Measurements from ENCODE around the gene PIGO.

PIGO gene

GRCh38 chr9:35096035-35096849 is at the start of gene PIGO:
PIGO (minus strand) TSS chr9:35096591; CDS start chr9:35095565, 1,026 bp downstream.
- peak; percentile 92 for DNase-seq (ENCODE audit: low spot score)

- no peak for DNase-seq (ENCODE audit: low spot score)
These were observed 45.6 kb upstream of the PIGO start for GRCh38 chr9:35142037-35142436.

GRCh38 chr9:35140093-35140492 is 43.7 kb upstream of the PIGO start:
- no peak for DNase-seq (ENCODE audit: low spot score)

- DNase-seq (ENCODE audit: low spot score) = no peak
These were observed 40.5 kb upstream of the PIGO start for GRCh38 chr9:35136866-35137265.

- no peak for DNase-seq (ENCODE audit: low spot score)
These were observed 39.6 kb upstream of the PIGO start for GRCh38 chr9:35135988-35136387.

- DNase-seq (ENCODE audit: low spot score) = no peak
These were observed 38.5 kb upstream of the PIGO start for GRCh38 chr9:35134920-35135319.

- peak; percentile 89 for DNase-seq (ENCODE audit: low spot score)
These were observed 20.6 kb upstream of the PIGO start for GRCh38 chr9:35116898-35117551.

GRCh38 chr9:35116539-35116897 is 20.1 kb upstream of the PIGO start:
- DNase-seq (ENCODE audit: low spot score) = no peak

- peak; percentile 95 for DNase-seq (ENCODE audit: low spot score)
These were observed 19.5 kb upstream of the PIGO start, which contains the start of gene ATOSB for GRCh38 chr9:35115680-35116538. ATOSB (minus strand) TSS chr9:35115862; CDS start chr9:35108274, 7,588 bp downstream.

- DNase-seq (ENCODE audit: low spot score) = peak; percentile 52
These were observed 18.6 kb upstream of the PIGO start for GRCh38 chr9:35114840-35115628.

GRCh38 chr9:35114113-35114839 is 17.9 kb upstream of the PIGO start:
- peak; percentile 93 for DNase-seq (ENCODE audit: low spot score)

GRCh38 chr9:35112257-35113020 is 16.0 kb upstream of the PIGO start:
- DNase-seq (ENCODE audit: low spot score) = peak; percentile 81

- peak; percentile 97 for DNase-seq (ENCODE audit: low spot score)
These were observed 14.9 kb upstream of the PIGO start for GRCh38 chr9:35111001-35111933.

GRCh38 chr9:35110327-35110761 is 14.0 kb upstream of the PIGO start:
- peak; percentile 70 for DNase-seq (ENCODE audit: low spot score)

GRCh38 chr9:35108946-35109575 is 12.7 kb upstream of the PIGO start:
- no peak for DNase-seq (ENCODE audit: low spot score)

GRCh38 chr9:35108461-35108860 is 12.1 kb upstream of the PIGO start:
- no peak for DNase-seq (ENCODE audit: low spot score)

- DNase-seq (ENCODE audit: low spot score) = no peak
These were observed 11.2 kb upstream of the PIGO start for GRCh38 chr9:35107297-35108290.

Data from GM03348 (cell line).